ENCODE results near the gene OTOGL.

GRCh38 chr12:80406253-80406652 is 306.9 kb downstream of the OTOGL start:
- TF ChIP-seq CTCF (IDR thresholded peaks at IDR 0.05): no peak
- TF ChIP-seq POLR2AphosphoS5 (IDR thresholded peaks at IDR 0.05): no peak
- no peak for TF ChIP-seq EP300 (IDR thresholded peaks at IDR 0.05)

All from suprapubic skin (tissue), 4 donors.